Left lung (tissue), 10 donors: Measurements from ENCODE around the gene IL4R. TPM values are rescaled to one million over a fixed set of nuclear protein-coding genes. Genes with fewer than 3 reads are reported as not detected.
A peak's percentile ranks its signal among the peaks of the same experiment; 100 is the strongest.

Experiments
- ATAC-seq: fragments of 200-7000 bp; cut with Tn5 transposase; one replicate; pipeline ENCODE4 v1.9.1; 2020; ENCODE audit warnings: moderate library complexity
- DNase-seq, 4 donors: peaks; one replicate each; pipeline ENCODE4 v3.0.0-alpha.2; 2013 to 2020
- H3K27ac ChIP-seq, 2 donors: fragments of 200-600 bp; sonication (generic) in 1 of 2; one replicate each; pipeline versions ENCODE4 v1.5.0 to v1.8.0; 2020 to 2021
- H3K27me3 ChIP-seq, 2 donors: fragments of 200-600 bp; sonication (generic) in 1 of 2; one replicate each; pipeline versions ENCODE4 v1.5.0 to v1.8.0; 2020 to 2021
- H3K36me3 ChIP-seq, 2 donors: fragments of 200-600 bp; sonication (generic) in 1 of 2; one replicate each; pipeline versions ENCODE4 v1.5.0 to v1.8.0; 2020 to 2021
- H3K4me1 ChIP-seq, 2 donors: fragments of 200-600 bp; one replicate each; pipeline ENCODE4 v1.8.0; 2021
- H3K4me3 ChIP-seq, 2 donors: fragments of 200-600 bp; sonication (generic) in 1 of 2; one replicate each; pipeline versions ENCODE4 v1.5.0 to v1.8.0; 2020 to 2021; ENCODE audit warnings: mild to moderate bottlenecking in 1 of 2
- H3K9me3 ChIP-seq, 2 donors: fragments of 200-600 bp; sonication (generic) in 1 of 2; one replicate each; pipeline versions ENCODE4 v1.5.0 to v1.8.0; 2020 to 2021
- intact Hi-C, 2 donors: fragments of 100-400 bp; cut with DNase I; formaldehyde crosslinking; loops; one replicate each; pipeline versions ENCODE4 v1.11.2 to v1.14.2; 2022
- polyA plus RNA-seq, 6 donors: library from polyadenylated mRNA; unstranded; fragments of 120-200 nt; gene quantifications; one replicate each; pipeline ENCODE4 v1.2.1, GENCODE V29; 2013; ENCODE audit not compliant: insufficient read length in 6 of 6
- total RNA-seq, 2 donors: library from RNA; stranded (reverse); fragmentation: NEBNext Ultra II Directional; extraction: Animal tissue kit (Norgen Biotek cat#: 25700); gene quantifications; one replicate each; pipeline ENCODE4 v1.2.1, GENCODE V29; 2021
- TF ChIP-seq, protein P1 (sequence below), 2 donors: fragments of 200-600 bp; sonication (generic) in 1 of 2; IDR thresholded peaks; one replicate each; pipeline versions ENCODE4 v1.5.0 to v1.8.0; 2021; ENCODE audit warnings: antibody characterized with exemption in 2 of 2
- donor health status: DM: no; HTN: yes; CAD: no.
- donor health status: DM: no; HTN: no; CAD: no.

The IL4R gene
- total and polyA plus RNA-seq, 8 donors = 29.4 to 133 (median 35.9) TPM

DNA sequence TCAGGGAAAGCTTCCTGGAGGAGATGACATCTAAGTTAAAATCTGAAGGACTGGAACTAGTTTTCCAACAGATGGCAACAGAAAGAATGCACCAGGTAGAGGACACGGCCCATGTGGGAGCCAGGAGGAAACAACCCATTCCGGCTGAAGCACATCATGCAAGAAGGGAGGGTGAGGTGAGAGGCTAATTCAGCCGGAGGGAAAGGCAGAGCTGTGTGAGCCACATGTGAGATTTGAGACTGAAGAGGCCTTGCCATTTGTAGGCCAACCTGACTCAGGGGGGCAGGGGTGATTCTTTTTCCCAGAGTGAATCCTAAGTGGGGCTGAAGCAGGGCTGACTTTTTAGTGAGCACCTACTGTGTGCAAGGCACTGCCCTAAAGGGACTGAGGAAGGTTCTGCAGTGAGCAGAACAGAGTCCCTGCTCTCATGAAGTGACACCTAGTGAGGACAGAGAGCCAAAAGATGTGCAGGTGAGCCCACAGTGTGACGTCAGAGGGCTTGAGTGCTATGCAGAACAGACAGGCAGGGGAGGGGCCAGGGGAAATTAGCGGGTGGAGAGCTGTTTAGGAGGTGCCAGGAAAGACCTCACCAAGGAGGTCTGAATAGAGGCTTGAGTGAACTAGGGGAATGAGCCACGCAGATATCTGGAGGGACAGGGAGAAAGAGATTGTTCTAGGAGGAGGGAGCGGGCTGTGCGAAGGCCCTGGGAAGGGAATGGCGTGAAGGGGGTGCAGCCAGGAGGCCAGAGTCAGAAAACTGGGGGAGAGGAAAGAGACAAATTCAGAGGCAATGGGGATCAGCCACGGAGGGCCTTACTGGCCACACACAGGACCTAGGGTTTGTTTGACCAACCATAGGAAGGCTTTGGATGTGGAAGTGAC, 68.4 kb downstream of the IL4R start:
- TF ChIP-seq, protein P1, sequence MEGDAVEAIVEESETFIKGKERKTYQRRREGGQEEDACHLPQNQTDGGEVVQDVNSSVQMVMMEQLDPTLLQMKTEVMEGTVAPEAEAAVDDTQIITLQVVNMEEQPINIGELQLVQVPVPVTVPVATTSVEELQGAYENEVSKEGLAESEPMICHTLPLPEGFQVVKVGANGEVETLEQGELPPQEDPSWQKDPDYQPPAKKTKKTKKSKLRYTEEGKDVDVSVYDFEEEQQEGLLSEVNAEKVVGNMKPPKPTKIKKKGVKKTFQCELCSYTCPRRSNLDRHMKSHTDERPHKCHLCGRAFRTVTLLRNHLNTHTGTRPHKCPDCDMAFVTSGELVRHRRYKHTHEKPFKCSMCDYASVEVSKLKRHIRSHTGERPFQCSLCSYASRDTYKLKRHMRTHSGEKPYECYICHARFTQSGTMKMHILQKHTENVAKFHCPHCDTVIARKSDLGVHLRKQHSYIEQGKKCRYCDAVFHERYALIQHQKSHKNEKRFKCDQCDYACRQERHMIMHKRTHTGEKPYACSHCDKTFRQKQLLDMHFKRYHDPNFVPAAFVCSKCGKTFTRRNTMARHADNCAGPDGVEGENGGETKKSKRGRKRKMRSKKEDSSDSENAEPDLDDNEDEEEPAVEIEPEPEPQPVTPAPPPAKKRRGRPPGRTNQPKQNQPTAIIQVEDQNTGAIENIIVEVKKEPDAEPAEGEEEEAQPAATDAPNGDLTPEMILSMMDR (IDR thresholded peaks at IDR 0.05) = no peak
- DNase-seq (peak in 1 of 4 donors; percentile 11), ATAC-seq (no peak)
- H3K36me3 ChIP-seq = no peaks in the 10 kb centered on the region
- H3K9me3 ChIP-seq = peaks cover 0 to 2% of the 10 kb centered on the region in 2 donors
- intact Hi-C loops = no loop called here
- H3K27ac ChIP-seq = no peak overlapping the region
- no peak overlapping the region for H3K4me3 ChIP-seq
- H3K4me1 ChIP-seq = peaks cover 0 to 21% of the 10 kb centered on the region in 2 donors
- H3K27me3 ChIP-seq = no peaks in the 10 kb centered on the region

GRCh38 chr16:27383556-27384243, 69.9 kb downstream of the IL4R start:
- no peaks in the 10 kb centered on the region for H3K36me3 ChIP-seq
- ATAC-seq = peak; percentile 91
- peak overlapping the region in 1 of 2 donors; percentile 77 for H3K27ac ChIP-seq
- peak in 2 of 4 donors; percentile 83 for DNase-seq
- peaks cover 0 to 18% of the 10 kb centered on the region in 2 donors for H3K4me1 ChIP-seq
- H3K4me3 ChIP-seq = no peak overlapping the region
- TF ChIP-seq, protein P1 (IDR thresholded peaks at IDR 0.05) = no peak
- no peaks in the 10 kb centered on the region for H3K27me3 ChIP-seq
- intact Hi-C loops = no loop called here
- peaks cover 0 to 2% of the 10 kb centered on the region in 2 donors for H3K9me3 ChIP-seq

- Histone ChIP-seq H3K36me3 (no peaks in the 10 kb centered on the region), H3K27ac (peak overlapping the region in 1 of 2 donors; percentile 77), H3K27me3 (no peaks in the 10 kb centered on the region), H3K4me1 (peaks cover 0 to 18% of the 10 kb centered on the region in 2 donors), H3K9me3 (peaks cover 0 to 2% of the 10 kb centered on the region in 2 donors), H3K4me3 (no peak overlapping the region)
- ATAC-seq = no peak
- TF ChIP-seq, protein P1 (IDR thresholded peaks at IDR 0.05) = no peak
- intact Hi-C loops = no loop called here
- DNase-seq = no peak
Observed at GRCh38 chr16:27384425-27384824, 70.7 kb downstream of the IL4R start.

- no peak overlapping the region for H3K4me3 ChIP-seq
- peaks cover 0 to 23% of the 10 kb centered on the region in 2 donors for H3K4me1 ChIP-seq
- H3K27ac ChIP-seq = no peak overlapping the region
- TF ChIP-seq, protein P1 (IDR thresholded peaks at IDR 0.05) = no peak
- H3K27me3 ChIP-seq = no peaks in the 10 kb centered on the region
- DNase-seq (no peak), ATAC-seq (no peak)
- peaks cover 0 to 2% of the 10 kb centered on the region in 2 donors for H3K9me3 ChIP-seq
- intact Hi-C loops = no loop called here
- H3K36me3 ChIP-seq = no peaks in the 10 kb centered on the region
Observed at GRCh38 chr16:27385398-27385797, 71.6 kb downstream of the IL4R start.

GRCh38 chr16:27386674-27387073, 72.9 kb downstream of the IL4R start:
- Histone ChIP-seq H3K9me3 (peaks cover 0 to 2% of the 10 kb centered on the region in 2 donors), H3K4me3 (no peak overlapping the region), H3K27me3 (no peaks in the 10 kb centered on the region), H3K27ac (no peak overlapping the region), H3K4me1 (peaks cover 0 to 24% of the 10 kb centered on the region in 2 donors), H3K36me3 (no peaks in the 10 kb centered on the region)
- ATAC-seq = no peak
- TF ChIP-seq, protein P1 (IDR thresholded peaks at IDR 0.05) = no peak
- DNase-seq = no peak
- intact Hi-C loops = no loop called here
